Panc1 (cell line): ENCODE results near the gene B3GALT4.

Source experiments
- TCF7L2 ChIP-seq: IDR thresholded peaks from 2 replicates; pipeline ENCODE4 v1.6.1; 2011; ENCODE audit warnings: mild to moderate bottlenecking, low read depth, low read length, inconsistent platforms
- TF ChIP-seq, protein P1 (sequence below): fragments of 450-650 bp; IDR thresholded peaks from 2 replicates; pipeline ENCODE4 v1.5.1; 2017; ENCODE audit warnings: mild to moderate bottlenecking

DNA sequence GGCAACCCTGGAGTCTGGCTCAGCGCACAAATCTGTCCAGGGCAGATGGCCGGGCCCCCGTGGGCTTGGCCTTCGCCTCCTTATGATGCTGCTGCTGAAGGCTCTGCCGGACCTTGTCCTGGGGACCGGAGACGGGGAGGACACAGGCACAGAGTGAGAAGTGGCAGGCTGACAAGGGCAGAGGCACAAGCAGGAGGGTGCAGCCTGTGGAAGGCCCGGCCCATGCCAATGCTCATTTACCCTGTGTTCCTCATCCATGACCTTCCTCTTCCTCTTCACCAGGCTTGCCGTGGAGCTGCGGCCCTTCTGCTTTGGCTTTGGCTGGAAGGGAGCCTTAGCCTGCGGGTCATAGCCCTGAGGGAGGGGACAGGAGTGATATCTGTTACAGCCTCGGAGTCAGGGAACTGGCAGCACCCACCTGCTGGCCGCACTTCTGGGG lies 2.4 kb downstream of the B3GALT4 start:
- TF ChIP-seq, protein P1, sequence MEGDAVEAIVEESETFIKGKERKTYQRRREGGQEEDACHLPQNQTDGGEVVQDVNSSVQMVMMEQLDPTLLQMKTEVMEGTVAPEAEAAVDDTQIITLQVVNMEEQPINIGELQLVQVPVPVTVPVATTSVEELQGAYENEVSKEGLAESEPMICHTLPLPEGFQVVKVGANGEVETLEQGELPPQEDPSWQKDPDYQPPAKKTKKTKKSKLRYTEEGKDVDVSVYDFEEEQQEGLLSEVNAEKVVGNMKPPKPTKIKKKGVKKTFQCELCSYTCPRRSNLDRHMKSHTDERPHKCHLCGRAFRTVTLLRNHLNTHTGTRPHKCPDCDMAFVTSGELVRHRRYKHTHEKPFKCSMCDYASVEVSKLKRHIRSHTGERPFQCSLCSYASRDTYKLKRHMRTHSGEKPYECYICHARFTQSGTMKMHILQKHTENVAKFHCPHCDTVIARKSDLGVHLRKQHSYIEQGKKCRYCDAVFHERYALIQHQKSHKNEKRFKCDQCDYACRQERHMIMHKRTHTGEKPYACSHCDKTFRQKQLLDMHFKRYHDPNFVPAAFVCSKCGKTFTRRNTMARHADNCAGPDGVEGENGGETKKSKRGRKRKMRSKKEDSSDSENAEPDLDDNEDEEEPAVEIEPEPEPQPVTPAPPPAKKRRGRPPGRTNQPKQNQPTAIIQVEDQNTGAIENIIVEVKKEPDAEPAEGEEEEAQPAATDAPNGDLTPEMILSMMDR, result no peak
- no peak for TF ChIP-seq TCF7L2
